GM23338 (cell line): Measurements from ENCODE around the gene INTU.
A peak's percentile ranks its signal among the peaks of the same experiment; 100 is the strongest.

Source experiments
- CREB1 ChIP-seq: fragments of 250-450 bp; sonication (Bioruptor Pico); IDR thresholded peaks from 2 replicates; pipeline ENCODE4 v1.5.0; 2020; ENCODE audit warnings: low read depth, mild to moderate bottlenecking, moderate library complexity
- CTCF ChIP-seq, 2 experiments: fragments of 200-600 bp in 1 of 2; sonication (generic) in 1 of 2; conservative IDR thresholded peaks; 2 replicates each; pipeline versions ENCODE4 v1.5.1 to v1.6.1; 2016 to 2017; ENCODE audit warnings: antibody characterized with exemption in 2 of 2, low read depth in 2 of 2, mild to moderate bottlenecking in 2 of 2, moderate library complexity in 1 of 2
- ETS1 ChIP-seq: IDR thresholded peaks from 2 replicates; pipeline ENCODE4 v1.6.1; 2016; ENCODE audit warnings: antibody characterized with exemption
- EZH2 ChIP-seq: fragments of 200-600 bp; sonication (generic); IDR thresholded peaks from one replicate; pipeline ENCODE4 v1.8.0; 2017; ENCODE audit warnings: antibody characterized with exemption, mild to moderate bottlenecking, low read depth; ENCODE audit not compliant: unreplicated experiment
- EZH2phosphoT487 ChIP-seq: fragments of 200-600 bp; sonication (generic); IDR thresholded peaks from one replicate; pipeline ENCODE4 v1.8.1; 2018; ENCODE audit warnings: antibody characterized with exemption; ENCODE audit not compliant: unreplicated experiment
- JUNB ChIP-seq: IDR thresholded peaks from one replicate; pipeline ENCODE4 v1.6.1; 2016; ENCODE audit warnings: antibody characterized with exemption; ENCODE audit not compliant: unreplicated experiment
- NANOG ChIP-seq: IDR thresholded peaks from 2 replicates; pipeline ENCODE4 v1.6.1; 2016; ENCODE audit warnings: antibody characterized with exemption, borderline replicate concordance
- POLR2AphosphoS5 ChIP-seq: IDR thresholded peaks from 2 replicates; pipeline ENCODE4 v1.6.1; 2016; ENCODE audit warnings: antibody characterized with exemption, low read depth
- REST ChIP-seq: IDR thresholded peaks from one replicate; pipeline ENCODE4 v1.6.1; 2018; ENCODE audit warnings: antibody characterized with exemption; ENCODE audit not compliant: unreplicated experiment
- ZNF114 ChIP-seq: fragments of 250-450 bp; sonication (Bioruptor Pico); IDR thresholded peaks from 2 replicates; pipeline ENCODE4 v1.5.0; 2020; ENCODE audit warnings: mild to moderate bottlenecking, moderate library complexity
- ZNF331 ChIP-seq: fragments of 250-450 bp; sonication (Bioruptor Pico); IDR thresholded peaks from 2 replicates; pipeline ENCODE4 v1.5.0; 2020; ENCODE audit warnings: low read depth, mild to moderate bottlenecking, moderate library complexity
- TF ChIP-seq, protein P1 (sequence below): fragments of 250-450 bp; sonication (Bioruptor Pico); IDR thresholded peaks from 2 replicates; pipeline ENCODE4 v1.5.0; 2020; ENCODE audit warnings: mild to moderate bottlenecking, moderate library complexity

DNA sequence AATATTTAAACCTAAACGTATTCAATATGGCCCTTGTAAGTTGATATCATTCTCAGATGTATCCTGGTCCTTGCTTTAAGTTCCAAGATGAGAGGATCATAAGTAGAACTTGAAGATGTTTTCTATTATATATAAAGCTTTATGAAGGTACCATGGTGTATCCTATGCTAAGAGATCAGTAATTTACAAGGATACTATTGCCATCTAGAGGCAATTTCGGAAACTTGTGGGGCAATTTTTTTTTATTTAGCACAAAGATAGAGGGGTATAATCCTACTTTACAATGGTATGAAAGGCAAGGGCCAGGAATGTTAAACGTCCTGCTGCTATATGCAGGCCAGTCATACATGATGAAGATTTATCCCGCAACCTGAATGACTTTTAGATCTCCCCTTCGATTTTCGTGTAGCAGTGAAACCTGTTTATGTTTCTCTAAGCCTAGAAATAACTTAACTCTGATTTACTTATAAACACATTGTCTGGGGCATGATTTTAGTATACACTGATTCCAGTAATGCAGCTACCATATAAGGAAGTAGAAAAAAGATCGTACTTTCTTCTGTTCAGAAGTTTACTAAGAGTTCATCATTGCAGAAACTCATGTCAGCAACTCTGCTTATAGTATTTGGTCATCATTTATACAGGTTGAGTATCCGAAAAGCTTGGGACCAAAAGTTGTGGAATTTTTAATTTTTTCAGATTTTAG lies 100.0 kb downstream of the INTU start:
- TF ChIP-seq EZH2 (no peak), CTCF (conservative IDR thresholded peaks at IDR 0.05; ENCODE audit: low read depth in 2 of 2) (peak; percentile 58 to 81), POLR2AphosphoS5 (no peak), CREB1 (no peak), REST (no peak), NANOG (no peak), EZH2phosphoT487 (no peak), ZNF331 (CRISPR knock-in tag) (no peak), JUNB (no peak), ZNF114 (CRISPR knock-in tag) (no peak), ETS1 (no peak)
- TF ChIP-seq, protein P1, sequence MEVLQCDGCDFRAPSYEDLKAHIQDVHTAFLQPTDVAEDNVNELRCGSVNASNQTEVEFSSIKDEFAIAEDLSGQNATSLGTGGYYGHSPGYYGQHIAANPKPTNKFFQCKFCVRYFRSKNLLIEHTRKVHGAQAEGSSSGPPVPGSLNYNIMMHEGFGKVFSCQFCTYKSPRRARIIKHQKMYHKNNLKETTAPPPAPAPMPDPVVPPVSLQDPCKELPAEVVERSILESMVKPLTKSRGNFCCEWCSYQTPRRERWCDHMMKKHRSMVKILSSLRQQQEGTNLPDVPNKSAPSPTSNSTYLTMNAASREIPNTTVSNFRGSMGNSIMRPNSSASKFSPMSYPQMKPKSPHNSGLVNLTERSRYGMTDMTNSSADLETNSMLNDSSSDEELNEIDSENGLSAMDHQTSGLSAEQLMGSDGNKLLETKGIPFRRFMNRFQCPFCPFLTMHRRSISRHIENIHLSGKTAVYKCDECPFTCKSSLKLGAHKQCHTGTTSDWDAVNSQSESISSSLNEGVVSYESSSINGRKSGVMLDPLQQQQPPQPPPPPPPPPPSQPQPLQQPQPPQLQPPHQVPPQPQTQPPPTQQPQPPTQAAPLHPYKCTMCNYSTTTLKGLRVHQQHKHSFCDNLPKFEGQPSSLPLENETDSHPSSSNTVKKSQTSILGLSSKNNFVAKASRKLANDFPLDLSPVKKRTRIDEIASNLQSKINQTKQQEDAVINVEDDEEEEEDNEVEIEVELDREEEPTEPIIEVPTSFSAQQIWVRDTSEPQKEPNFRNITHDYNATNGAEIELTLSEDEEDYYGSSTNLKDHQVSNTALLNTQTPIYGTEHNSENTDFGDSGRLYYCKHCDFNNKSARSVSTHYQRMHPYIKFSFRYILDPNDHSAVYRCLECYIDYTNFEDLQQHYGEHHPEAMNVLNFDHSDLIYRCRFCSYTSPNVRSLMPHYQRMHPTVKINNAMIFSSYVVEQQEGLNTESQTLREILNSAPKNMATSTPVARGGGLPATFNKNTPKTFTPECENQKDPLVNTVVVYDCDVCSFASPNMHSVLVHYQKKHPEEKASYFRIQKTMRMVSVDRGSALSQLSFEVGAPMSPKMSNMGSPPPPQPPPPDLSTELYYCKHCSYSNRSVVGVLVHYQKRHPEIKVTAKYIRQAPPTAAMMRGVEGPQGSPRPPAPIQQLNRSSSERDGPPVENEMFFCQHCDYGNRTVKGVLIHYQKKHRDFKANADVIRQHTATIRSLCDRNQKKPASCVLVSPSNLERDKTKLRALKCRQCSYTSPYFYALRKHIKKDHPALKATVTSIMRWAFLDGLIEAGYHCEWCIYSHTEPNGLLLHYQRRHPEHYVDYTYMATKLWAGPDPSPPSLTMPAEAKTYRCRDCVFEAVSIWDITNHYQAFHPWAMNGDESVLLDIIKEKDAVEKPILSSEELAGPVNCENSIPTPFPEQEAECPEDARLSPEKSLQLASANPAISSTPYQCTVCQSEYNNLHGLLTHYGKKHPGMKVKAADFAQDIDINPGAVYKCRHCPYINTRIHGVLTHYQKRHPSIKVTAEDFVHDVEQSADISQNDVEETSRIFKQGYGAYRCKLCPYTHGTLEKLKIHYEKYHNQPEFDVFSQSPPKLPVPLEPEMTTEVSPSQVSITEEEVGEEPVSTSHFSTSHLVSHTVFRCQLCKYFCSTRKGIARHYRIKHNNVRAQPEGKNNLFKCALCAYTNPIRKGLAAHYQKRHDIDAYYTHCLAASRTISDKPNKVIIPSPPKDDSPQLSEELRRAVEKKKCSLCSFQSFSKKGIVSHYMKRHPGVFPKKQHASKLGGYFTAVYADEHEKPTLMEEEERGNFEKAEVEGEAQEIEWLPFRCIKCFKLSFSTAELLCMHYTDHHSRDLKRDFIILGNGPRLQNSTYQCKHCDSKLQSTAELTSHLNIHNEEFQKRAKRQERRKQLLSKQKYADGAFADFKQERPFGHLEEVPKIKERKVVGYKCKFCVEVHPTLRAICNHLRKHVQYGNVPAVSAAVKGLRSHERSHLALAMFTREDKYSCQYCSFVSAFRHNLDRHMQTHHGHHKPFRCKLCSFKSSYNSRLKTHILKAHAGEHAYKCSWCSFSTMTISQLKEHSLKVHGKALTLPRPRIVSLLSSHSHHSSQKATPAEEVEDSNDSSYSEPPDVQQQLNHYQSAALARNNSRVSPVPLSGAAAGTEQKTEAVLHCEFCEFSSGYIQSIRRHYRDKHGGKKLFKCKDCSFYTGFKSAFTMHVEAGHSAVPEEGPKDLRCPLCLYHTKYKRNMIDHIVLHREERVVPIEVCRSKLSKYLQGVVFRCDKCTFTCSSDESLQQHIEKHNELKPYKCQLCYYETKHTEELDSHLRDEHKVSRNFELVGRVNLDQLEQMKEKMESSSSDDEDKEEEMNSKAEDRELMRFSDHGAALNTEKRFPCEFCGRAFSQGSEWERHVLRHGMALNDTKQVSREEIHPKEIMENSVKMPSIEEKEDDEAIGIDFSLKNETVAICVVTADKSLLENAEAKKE, result no peak
